HUDEP-2 (cell line): ENCODE results near the gene CPT1B.
"Not testable (repeated sequence)": the region's sequence is repeated elsewhere in the genome, so short reads cannot be mapped to it uniquely, and the experiment has no call there.

Experiments
- DNase-seq, 76 experiments: peaks; one replicate each; lab custom pipeline; 2025; ENCODE audit not compliant: unreplicated experiment in 76 of 76; lab: John Stamatoyannopoulos, UW

CPT1B gene

GRCh38 chr22:50577987-50578775 lies at the start of gene CPT1B:
CPT1B (minus strand) TSS chr22:50578427; CDS start chr22:50577915, 512 bp downstream.
- DNase-seq: no peak

- no peak for DNase-seq
Measured at GRCh38 chr22:50626850-50627641, 48.8 kb upstream of the CPT1B start.

GRCh38 chr22:50626314-50626849 lies 48.2 kb upstream of the CPT1B start:
- DNase-seq: no peak

GRCh38 chr22:50625568-50626313 lies 47.5 kb upstream of the CPT1B start:
- DNase-seq: no peak

GRCh38 chr22:50625131-50625567 lies 46.9 kb upstream of the CPT1B start:
- no peak for DNase-seq

GRCh38 chr22:50624347-50625130 lies 46.3 kb upstream of the CPT1B start:
- DNase-seq: no peak

- no peak for DNase-seq
Measured at GRCh38 chr22:50622723-50623327, 44.6 kb upstream of the CPT1B start.

- DNase-seq: no peak
Measured at GRCh38 chr22:50621948-50622722, 43.9 kb upstream of the CPT1B start.

GRCh38 chr22:50621356-50621880 lies 43.2 kb upstream of the CPT1B start:
- DNase-seq: peak in 2 of 76 experiments; percentile 4 to 17

- peak in 7 of 76 experiments; percentile 4 to 64 (median 36) for DNase-seq
Measured at GRCh38 chr22:50620593-50621355, 42.5 kb upstream of the CPT1B start.

GRCh38 chr22:50614296-50614695 lies 36.1 kb upstream of the CPT1B start:
- not testable (repeated sequence) for DNase-seq

- DNase-seq: peak in 1 of 76 experiments; percentile 4
Measured at GRCh38 chr22:50613291-50613981, 35.2 kb upstream of the CPT1B start.

- no peak for DNase-seq
Measured at GRCh38 chr22:50612528-50613221, 34.4 kb upstream of the CPT1B start.

- no peak for DNase-seq
Measured at GRCh38 chr22:50612168-50612527, 33.9 kb upstream of the CPT1B start.

GRCh38 chr22:50611341-50612060 lies 33.3 kb upstream of the CPT1B start:
- no peak for DNase-seq

GRCh38 chr22:50610581-50610980 lies 32.4 kb upstream of the CPT1B start:
- no peak for DNase-seq
